K562 (cell line): ENCODE data around the gene ATL3. TPM values are rescaled to one million over a fixed set of nuclear protein-coding genes. Genes with fewer than 3 reads are reported as not detected.
A peak's percentile ranks its signal among the peaks of the same experiment; 100 is the strongest.

Source experiments
- ATAC-seq: fragments of 200-7000 bp; cut with Tn5 transposase; 3 replicates; pipeline ENCODE4 v1.9.1; 2020; ENCODE audit warnings: moderate library complexity
- BruUV-seq: library from RNA; stranded (reverse); fragments of 400-500 nt; replicated peaks from 2 replicates; lab custom pipeline; 2021; lab: Mats Ljungman, UMichigan
- CTCF ChIA-PET: fragments of 300-600 bp; formaldehyde crosslinking; extraction: SDS; loops from one replicate; lab custom pipeline; 2021; ENCODE audit warnings: low intra/inter-chr PET ratio; lab: Yijun Ruan, JAX
- POLR2A ChIA-PET: fragments of 300-600, 350-650 bp; sonication (Branson Sonifier 250); formaldehyde crosslinking; extraction: SDS; loops from one replicate; lab custom pipeline; 2021; ENCODE audit warnings: antibody characterized with exemption, inconsistent platforms; lab: Yijun Ruan, JAX
- DNase-seq, 4 experiments: peaks; one replicate each; pipeline versions ENCODE4 v3.0.0 to v3.0.0-alpha.2; 2011 to 2018; ENCODE audit warnings: low spot score in 3 of 4, mixed read lengths in 3 of 4; ENCODE audit errors: extremely low read depth in 1 of 4
- FAIRE-seq: peaks from 2 replicates; lab custom pipeline; 2011; peaks lifted over from hg19 to GRCh38; lab: Jason Lieb, UNC
- H2AFZ ChIP-seq: 2 replicates; pipeline ENCODE4 v1.6.0; 2011; ENCODE audit warnings: low read depth, low read length, control low read depth, inconsistent platforms
- H3K27ac ChIP-seq: fragments of 200-600 bp; 3 replicates; pipeline ENCODE4 v1.8.0; 2011; ENCODE audit warnings: low read depth, mild to moderate bottlenecking, control low read depth, inconsistent platforms, low read length, moderate library complexity, mixed read lengths; ENCODE audit errors: extremely low read depth
- H3K27me3 ChIP-seq, 2 experiments: fragments of 300-600 bp in 1 of 2; 2 replicates in 1 of 2; 3 replicates in 1 of 2; pipeline versions ENCODE4 v1.6.0 to v1.8.0; 2011; ENCODE audit warnings: inconsistent platforms in 2 of 2, low read length in 2 of 2, mild to moderate bottlenecking in 1 of 2, mixed read lengths in 1 of 2, moderate library complexity in 1 of 2; ENCODE audit not compliant: control insufficient read depth in 2 of 2, insufficient read depth in 2 of 2
- H3K36me3 ChIP-seq: fragments of 300-600 bp; 3 replicates; pipeline ENCODE4 v1.8.0; 2011; ENCODE audit warnings: mild to moderate bottlenecking, low read length, inconsistent platforms; ENCODE audit not compliant: control insufficient read depth, insufficient read depth
- H3K4me1 ChIP-seq, 2 experiments: fragments of 200-600 bp in 1 of 2; replicated peaks in 1 of 2; 2 replicates in 1 of 2; 3 replicates in 1 of 2; pipeline versions ENCODE4 v1.5.1 to v1.8.0; 2011; ENCODE audit warnings: inconsistent platforms in 2 of 2, low read length in 2 of 2, mild to moderate bottlenecking in 1 of 2, mixed read lengths in 1 of 2, moderate library complexity in 1 of 2; ENCODE audit not compliant: control insufficient read depth in 2 of 2, insufficient read depth in 2 of 2
- H3K4me2 ChIP-seq: 2 replicates; pipeline ENCODE4 v1.6.1; 2011; ENCODE audit warnings: low read length, control low read depth, inconsistent platforms, mixed read lengths; ENCODE audit not compliant: insufficient read depth
- H3K4me3 ChIP-seq: fragments of 200-600 bp; sonication (generic), shearing (Covaris generic); 2 replicates; pipeline ENCODE4 v1.5.1; 2016; ENCODE audit warnings: control low read depth, inconsistent platforms
- H3K79me2 ChIP-seq: fragments of 200-600 bp; 3 replicates; pipeline ENCODE4 v1.8.0; 2011; ENCODE audit warnings: low read length, inconsistent platforms; ENCODE audit not compliant: control insufficient read depth, insufficient read depth
- H3K9ac ChIP-seq, 2 experiments: 2 replicates each; pipeline versions ENCODE4 v1.6.0 to v1.6.1; 2011; ENCODE audit warnings: low read depth in 2 of 2, low read length in 2 of 2, control low read depth in 1 of 2, inconsistent platforms in 1 of 2, mild to moderate bottlenecking in 1 of 2, mixed read lengths in 1 of 2; ENCODE audit not compliant: insufficient read depth in 1 of 2
- H3K9me1 ChIP-seq: one replicate; pipeline ENCODE4 v1.6.0; 2011; ENCODE audit warnings: inconsistent platforms, mild to moderate bottlenecking, low read length, moderate library complexity; ENCODE audit not compliant: control insufficient read depth, insufficient read depth
- H3K9me3 ChIP-seq: replicated peaks from 2 replicates; pipeline ENCODE4 v1.5.1; 2011; ENCODE audit warnings: low read depth, low read length, inconsistent platforms; ENCODE audit not compliant: control insufficient read depth, insufficient read depth
- H4K20me1 ChIP-seq: replicated peaks from 2 replicates; pipeline ENCODE4 v1.6.1; 2011; ENCODE audit warnings: low read length, inconsistent platforms, mixed read lengths; ENCODE audit not compliant: control insufficient read depth, insufficient read depth
- CEBPG ChIP-seq, 3 experiments: fragments of 200-800 bp in 1 of 3; sonication (Bioruptor generic) in 1 of 3; sonication (generic) in 1 of 3; formaldehyde crosslinking in 1 of 3; IDR thresholded peaks in 2 of 3; conservative IDR thresholded peaks in 1 of 3; 2 replicates each; pipeline versions ENCODE4 v1.6.1 to v1.8.0; 2016 to 2022; ENCODE audit warnings: missing compliant biosample characterization in 2 of 3, missing genetic modification characterization in 2 of 3, mild to moderate bottlenecking in 1 of 3, missing genetic modification reagents in 1 of 3
- NR2C1 ChIP-seq, 2 experiments: fragments of 450-650 bp; IDR thresholded peaks; 2 replicates each; pipeline ENCODE4 v1.6.1; 2017; ENCODE audit warnings: mild to moderate bottlenecking in 2 of 2, antibody characterized with exemption in 1 of 2, inconsistent platforms in 1 of 2, missing compliant biosample characterization in 1 of 2, missing genetic modification characterization in 1 of 2
- ZBTB33 ChIP-seq: sonication (generic); formaldehyde crosslinking; IDR thresholded peaks from 2 replicates; pipeline ENCODE4 v1.8.1; 2023; ENCODE audit warnings: mild to moderate bottlenecking, missing genetic modification reagents
- WGBS: fragments of 100-300 bp; shearing (Covaris generic); methylation state at CpG from one replicate; pipeline ENCODE4 v1.1.6; 2016; ENCODE audit warnings: low coverage, mixed read lengths; ENCODE audit not compliant: insufficient coverage; ENCODE audit errors: missing lambda C conversion rate; 5-methylcytosine and 5-hydroxymethylcytosine counted together
- in situ Hi-C: fragments of 300-500 bp; cut with MboI; formaldehyde crosslinking; loops from 4 replicates; pipeline ENCODE4 v1.15.0; 2018; ENCODE audit warnings: inconsistent platforms, mixed read lengths
- intact Hi-C: fragments of 100-400 bp; cut with micrococcal nuclease; formaldehyde crosslinking; loops from 2 replicates; pipeline ENCODE4 v1.14.2; 2022
- polyA plus RNA-seq, 8 experiments: library from polyadenylated mRNA; depleted of rRNA in 4 of 8; stranded (reverse) in 5 of 8; unstranded in 3 of 8; fragments of >200 nt; fragmentation: Nextera tagmentation in 2 of 8; fragmentation: Illumina TruSeq in 1 of 8; extraction: Ambion mirVana in 2 of 8; extraction: Trizol in 1 of 8; gene quantifications; 2 replicates each; pipeline versions ENCODE4 v1.2.1 to v1.2.3, GENCODE V29; 2011 to 2014; ENCODE audit warnings: inconsistent platforms in 1 of 8, missing spikeins in 1 of 8
- total RNA-seq, 7 experiments: library from RNA; depleted of rRNA in 6 of 7; stranded (reverse); fragments of >200 nt in 6 of 7; fragmentation: Illumina TruSeq in 2 of 7; extraction: Trizol in 2 of 7; gene quantifications; 2 replicates each; pipeline versions ENCODE4 v1.2.1 to v1.2.3, GENCODE V29; 2011 to 2021; ENCODE audit warnings: low replicate concordance in 1 of 7

ATL3 gene
- total and polyA plus RNA-seq, 9 of the 15 experiments (the other 6 are each of a cell fraction or from before 2014, with no cell fraction given) = 18.2 to 39.8 (median 23.9) TPM

- intact Hi-C loops = loop anchor here (2.0 kb wide), 3 partner anchors 41 to 77 kb away; no protein-coding TSS in a partner anchor
- Histone ChIP-seq H4K20me1 (no peaks in the 10 kb centered on the region; the same call in 1 of the 2 replicates), H3K36me3 (peaks cover 13% of the 10 kb centered on the region; the same call in 2 of the 3 replicates), H3K79me2 (peaks cover 62% of the 10 kb centered on the region), H3K4me1 (peaks cover 18 to 29% of the 10 kb centered on the region in 2 experiments; a peak in 4 of 5 replicates), H2AFZ (peak overlapping the region; percentile 93), H3K4me2 (peak overlapping the region; percentile 86), H3K9me3 (no peaks in the 10 kb centered on the region), H3K27ac (peak overlapping the region; percentile 95), H3K9me1 (no peaks in the 10 kb centered on the region), H3K27me3 (no peaks in the 10 kb centered on the region), H3K4me3 (peak overlapping the region; percentile 72), H3K9ac (peak overlapping the region; percentile 73 to 81)
- CTCF ChIA-PET = no interaction called here
- FAIRE-seq (peak; percentile 67), ATAC-seq (no peak), DNase-seq (no peak)
- in situ Hi-C loops = no loop called here
- BruUV-seq = no TSS peak
- WGBS = 20% methylated on average over 7 of the region's 7 CpGs
- POLR2A ChIA-PET = interaction anchor here (3.9 kb wide), 1 partner anchor 11 kb away, joined by 46 read pairs; the partner anchor contains the start of gene RTN3
- TF ChIP-seq ZBTB33 (CRISPR knock-in tag) = 0 out of 2 replicates have a peak, but pooled peaks have one; percentile 6
- TF ChIP-seq NR2C1 (IDR thresholded peaks at IDR 0.05) = no peak
- no peak for TF ChIP-seq NR2C1 (tag; IDR thresholded peaks at IDR 0.05)
- TF ChIP-seq CEBPG (CRISPR knock-in tag; IDR thresholded peaks at IDR 0.05) = no peak
- peak in 1 of 2 experiments; percentile 81; a peak in 2 of 4 replicates for TF ChIP-seq CEBPG (tag; conservative IDR thresholded peaks at IDR 0.05 in 1 of 2, IDR thresholded peaks at IDR 0.05 in 1 of 2)
These were observed 1.1 kb downstream of the ATL3 start for GRCh38 chr11:63670096-63670432.
